NCI-H146 (cell line): ENCODE measurements around the gene PRKN.

Experiments used
- DNase-seq: peaks from one replicate; lab custom pipeline; 2025; lab: John Stamatoyannopoulos, UW

PRKN gene

GRCh38 chr6:162727322-162728182, at the start of gene PRKN, which contains the start of gene PACRG:
TSS of gene PRKN (minus strand) at chr6:162727766.
TSS of gene PACRG (plus strand) at chr6:162727974.
- DNase-seq: peak; percentile 100

GRCh38 chr6:162777091-162777490, 49.5 kb upstream of the PRKN start:
- no peak for DNase-seq

GRCh38 chr6:162773996-162774395, 46.4 kb upstream of the PRKN start:
- no peak for DNase-seq

DNA sequence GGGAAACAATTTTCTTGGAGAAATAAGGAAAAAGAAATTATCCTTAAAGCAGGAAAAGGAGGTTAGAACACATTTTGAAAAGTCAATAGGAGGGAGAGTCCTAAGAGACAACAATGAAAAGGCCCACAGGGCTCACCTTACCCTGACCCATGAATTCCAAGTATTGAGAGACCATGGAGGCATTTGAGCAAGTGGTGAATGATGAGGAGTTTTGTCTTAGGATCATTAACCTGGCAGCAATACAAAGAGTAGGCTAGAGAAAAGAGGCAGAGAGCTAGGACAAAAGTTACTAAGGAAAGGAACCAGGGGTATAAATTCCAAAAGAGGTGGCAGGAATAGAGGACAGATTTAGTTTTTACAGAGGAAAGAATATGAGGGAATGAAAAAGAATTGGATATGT, 44.9 kb upstream of the PRKN start:
- DNase-seq: no peak

GRCh38 chr6:162770955-162771354, 43.4 kb upstream of the PRKN start:
- no peak for DNase-seq

DNA sequence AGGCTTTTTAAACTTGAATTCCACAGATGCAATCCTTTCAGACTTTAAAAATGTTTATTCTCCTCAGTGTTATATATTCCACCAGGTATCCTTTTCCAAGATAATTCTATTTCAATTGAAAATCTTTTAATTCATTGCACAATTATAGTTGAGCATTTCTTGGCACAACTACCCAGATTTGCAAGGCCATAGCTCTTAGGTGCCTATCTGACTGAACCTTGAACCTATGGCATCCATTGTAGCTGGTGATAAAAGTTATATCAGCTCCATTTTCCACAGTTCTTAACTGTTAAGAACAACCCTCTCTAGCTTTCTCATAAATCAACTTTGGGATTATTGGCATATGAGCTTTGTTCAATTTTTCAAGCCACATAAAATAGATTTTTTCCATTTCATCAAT, 42.6 kb upstream of the PRKN start:
- DNase-seq: no peak

GRCh38 chr6:162753775-162754174, 26.2 kb upstream of the PRKN start:
- no peak for DNase-seq

- DNase-seq: no peak
These were observed 23.8 kb upstream of the PRKN start for GRCh38 chr6:162751211-162751859.

- no peak for DNase-seq
These were observed 23.2 kb upstream of the PRKN start for GRCh38 chr6:162750776-162751175.

DNA sequence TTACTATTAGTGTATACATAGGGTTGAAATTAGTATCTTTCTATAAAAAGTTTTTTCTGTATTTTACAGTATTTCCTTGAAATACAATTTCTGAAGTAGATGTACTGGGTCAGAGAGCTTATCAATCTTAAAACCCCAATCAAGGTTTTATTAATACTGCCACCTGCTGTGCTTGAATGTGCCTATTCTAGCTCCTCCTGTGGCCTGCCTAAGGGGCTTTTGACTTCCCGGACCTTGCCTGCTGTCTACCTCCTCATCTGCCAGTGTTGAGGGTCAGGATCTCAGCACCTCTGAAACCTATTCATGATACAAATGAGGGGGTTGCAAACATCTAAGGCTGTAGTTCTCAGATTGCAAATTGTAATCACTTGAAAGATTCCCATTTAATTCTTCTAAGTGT, 9.4 kb upstream of the PRKN start:
- peak; percentile 44 for DNase-seq

DNA sequence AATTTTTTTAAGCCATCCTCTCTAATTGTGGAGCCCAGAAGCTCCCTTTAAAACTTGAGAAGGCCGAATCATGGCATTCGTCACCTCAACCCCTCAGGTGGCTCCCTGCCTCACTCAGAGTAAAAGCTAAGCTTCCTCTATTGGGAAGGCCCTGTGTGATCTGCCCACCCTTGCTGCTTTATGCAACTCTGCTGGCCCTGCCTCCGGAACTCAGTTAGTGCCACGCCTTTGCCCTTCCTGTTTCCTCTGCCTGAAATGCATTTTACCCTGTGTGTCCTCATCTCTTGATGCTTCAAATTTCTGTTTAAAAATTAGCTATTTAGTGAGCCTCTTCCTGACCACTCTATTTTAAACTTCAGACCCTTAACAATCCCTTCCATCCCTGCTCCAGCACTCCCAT, 5.9 kb upstream of the PRKN start:
- no peak for DNase-seq

- no peak for DNase-seq
These were observed 2.9 kb upstream of the PRKN start for GRCh38 chr6:162730502-162730901.

GRCh38 chr6:162728706-162729105, 1.1 kb upstream of the PRKN start:
- DNase-seq: no peak

GRCh38 chr6:162728197-162728596, 631 bp upstream of the PRKN start:
- DNase-seq: peak; percentile 81

DNA sequence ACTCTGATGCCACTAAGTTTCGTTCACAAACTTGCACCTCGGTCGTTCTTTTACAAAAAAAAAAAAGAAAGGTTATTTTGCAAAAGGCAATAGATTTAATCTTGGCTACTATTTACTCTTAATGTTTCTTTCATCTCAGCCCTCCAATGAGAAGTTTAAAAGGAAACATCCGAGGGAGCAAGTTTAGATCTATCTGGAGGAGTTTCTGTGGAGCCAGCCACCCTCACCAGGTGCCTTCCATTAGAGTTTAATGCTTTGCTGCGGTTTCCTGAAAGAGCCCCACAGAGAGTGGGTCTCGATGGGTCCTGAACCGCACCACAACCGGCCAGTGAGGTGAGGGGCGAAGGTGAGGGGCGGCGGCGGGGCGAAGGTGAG, 632 bp downstream of the PRKN start:
- peak; percentile 76 for DNase-seq

- no peak for DNase-seq
These were observed 4.9 kb downstream of the PRKN start for GRCh38 chr6:162722633-162723032.

DNA sequence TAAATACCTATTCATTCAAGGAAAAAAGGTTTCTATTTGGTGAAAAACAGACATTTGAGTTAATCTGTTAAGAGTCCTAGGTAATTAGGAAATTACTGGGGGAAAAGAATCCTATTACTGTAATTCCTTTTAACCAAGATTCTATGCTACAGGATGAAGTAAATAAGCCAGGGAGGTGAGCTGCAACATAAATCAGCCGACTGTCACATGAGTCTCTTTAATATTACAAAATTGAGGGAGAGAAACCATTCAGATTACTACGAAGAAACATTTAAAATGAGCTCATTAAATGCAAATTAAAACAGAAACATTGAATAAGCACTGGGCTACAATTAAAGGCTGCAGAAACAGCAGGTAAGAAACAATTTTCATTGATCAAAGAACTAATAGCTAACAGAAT, 5.3 kb downstream of the PRKN start:
- no peak for DNase-seq

DNA sequence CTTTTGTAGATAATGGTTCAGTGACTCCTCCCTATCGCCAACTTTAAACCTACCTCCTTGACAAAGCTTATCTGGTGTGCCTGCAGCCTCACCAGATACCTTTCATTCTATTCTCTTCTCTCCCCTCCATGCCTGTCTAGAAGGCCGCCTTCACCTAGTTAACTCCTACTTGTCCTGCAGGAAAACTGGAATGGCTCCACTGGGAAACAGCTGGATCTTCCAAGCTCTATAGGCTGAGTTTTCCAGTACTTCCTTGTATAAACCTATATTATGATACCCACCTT, 6.2 kb downstream of the PRKN start:
- no peak for DNase-seq

DNA sequence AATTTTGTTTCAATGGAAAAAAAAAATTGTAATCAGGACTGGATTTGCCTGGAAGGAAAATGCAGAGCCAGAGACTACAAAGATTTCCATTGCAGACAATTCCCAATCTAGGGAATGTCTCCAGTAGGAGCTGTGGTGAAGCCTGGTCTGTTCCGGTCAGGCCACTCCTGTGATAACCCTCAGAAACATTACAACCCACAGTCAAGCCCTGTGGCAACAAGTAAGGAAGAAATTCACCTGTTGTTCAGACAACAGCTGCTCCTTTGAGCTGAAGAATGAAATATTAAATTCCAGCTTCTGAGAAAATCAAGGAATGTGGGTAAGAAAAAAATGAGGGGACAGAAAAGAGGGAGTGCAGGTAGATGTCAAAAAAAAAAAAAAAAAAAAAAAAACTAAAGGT, 8.0 kb downstream of the PRKN start:
- no peak for DNase-seq

GRCh38 chr6:162715601-162716000, 12.0 kb downstream of the PRKN start:
- DNase-seq: peak; percentile 42

DNA sequence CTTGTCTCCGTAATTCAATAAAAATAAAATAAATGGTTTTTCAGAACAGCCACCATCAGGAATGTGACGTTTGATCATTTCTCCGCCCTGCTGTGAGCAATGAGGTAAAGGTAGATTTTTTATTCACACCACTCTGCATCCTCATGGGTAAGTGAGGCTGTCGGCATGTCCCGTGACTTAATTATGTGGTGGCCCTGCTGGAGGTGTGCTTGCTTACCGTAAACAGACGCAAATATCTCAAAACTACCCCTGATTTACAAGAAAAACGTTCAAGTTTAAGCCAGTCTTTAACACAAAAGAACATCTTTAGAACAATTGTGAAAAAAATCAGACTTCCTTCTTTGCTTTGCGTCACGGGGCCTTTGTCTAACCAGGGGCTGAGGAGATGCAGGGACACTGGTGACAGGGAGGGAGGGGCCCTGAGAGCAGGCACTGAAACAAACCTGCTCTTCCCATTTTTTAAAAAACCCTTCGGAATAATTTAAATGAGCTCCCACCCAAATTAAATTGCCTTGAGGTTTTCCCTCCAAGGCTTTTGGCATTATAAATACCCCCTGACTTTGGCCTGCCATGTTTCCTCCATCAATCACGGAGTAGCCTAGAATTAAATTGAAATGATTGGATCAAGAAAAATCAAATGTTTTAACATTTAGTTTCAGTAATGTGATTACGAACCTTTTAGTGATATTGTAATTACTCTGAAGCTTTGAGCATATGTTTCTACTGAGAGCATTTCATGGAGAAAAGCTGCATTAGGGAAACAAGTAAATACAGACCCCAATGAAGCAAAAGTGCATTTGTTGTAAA, 13.4 kb downstream of the PRKN start:
- peak; percentile 36 for DNase-seq

- no peak for DNase-seq
These were observed 14.9 kb downstream of the PRKN start for GRCh38 chr6:162712694-162713093.

DNA sequence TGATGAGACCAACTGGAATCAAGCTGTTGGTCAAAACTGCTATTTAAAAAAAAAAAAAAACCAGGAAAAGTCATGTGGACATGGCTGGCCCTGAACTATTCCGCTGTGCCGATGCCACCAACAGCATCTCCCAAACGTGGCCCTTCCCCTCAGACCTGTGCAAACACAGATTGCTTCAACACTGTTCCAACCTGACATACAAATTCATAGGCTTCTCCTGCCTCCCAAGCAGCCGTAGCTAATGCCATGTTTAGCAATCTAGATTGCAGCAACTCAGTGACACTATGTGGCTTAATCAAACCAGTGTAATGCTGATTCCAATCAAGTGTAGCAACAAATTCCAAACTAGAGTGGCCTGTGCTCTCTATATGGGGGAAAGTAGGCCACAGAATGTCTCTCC, 16.2 kb downstream of the PRKN start:
- no peak for DNase-seq
